GM15510 (cell line): ENCODE measurements around the gene FBRS.
A peak's percentile ranks its signal among the peaks of the same experiment; 100 is the strongest.

Experiments used
- POLR2A ChIP-seq: IDR thresholded peaks from 3 replicates; pipeline ENCODE4 v1.6.1; 2011; ENCODE audit warnings: borderline replicate concordance; ENCODE audit not compliant: insufficient read length; ENCODE audit errors: extremely low read depth

The FBRS gene

GRCh38 chr16:30698816-30699614 lies 40.8 kb downstream of the FBRS start, which contains the start of gene SRCAP:
TSS of gene SRCAP (plus strand) at chr16:30699171. CDS start at chr16:30700825, 1,654 bp downstream.
- TF ChIP-seq POLR2A = peak; percentile 79

- no peak for TF ChIP-seq POLR2A
Observed at GRCh38 chr16:30699615-30700099, 41.4 kb downstream of the FBRS start.

- no peak for TF ChIP-seq POLR2A
Observed at GRCh38 chr16:30700491-30700890, 42.3 kb downstream of the FBRS start.

GRCh38 chr16:30700971-30701370 lies 42.7 kb downstream of the FBRS start:
- TF ChIP-seq POLR2A = no peak

- TF ChIP-seq POLR2A = no peak
Observed at GRCh38 chr16:30703971-30704370, 45.7 kb downstream of the FBRS start.

GRCh38 chr16:30706046-30706445 lies 47.8 kb downstream of the FBRS start:
- TF ChIP-seq POLR2A = no peak

- no peak for TF ChIP-seq POLR2A
Observed at GRCh38 chr16:30710971-30711370, 52.7 kb downstream of the FBRS start.

GRCh38 chr16:30711712-30712111 lies 53.5 kb downstream of the FBRS start:
- no peak for TF ChIP-seq POLR2A

- TF ChIP-seq POLR2A = no peak
Observed at GRCh38 chr16:30715750-30716445, 57.7 kb downstream of the FBRS start.

GRCh38 chr16:30720086-30720485 lies 61.9 kb downstream of the FBRS start:
- TF ChIP-seq POLR2A = no peak
